MCF 10A (cell line): ENCODE measurements around the gene CRYBB1. TPM values are rescaled to one million over a fixed set of nuclear protein-coding genes. Genes with fewer than 3 reads are reported as not detected.

Experiments used
- BruUV-seq: library from RNA; stranded (reverse); fragments of 400-500 nt; replicated peaks from 2 replicates; lab custom pipeline; 2021; lab: Mats Ljungman, UMichigan
- CTCF ChIA-PET: fragments of 300-600 bp; sonication (Branson Sonifier 250); formaldehyde crosslinking; extraction: SDS; loops from one replicate; lab custom pipeline; 2021; ENCODE audit warnings: antibody characterized with exemption, inconsistent platforms; lab: Yijun Ruan, JAX
- POLR2A ChIA-PET: fragments of 300-600, 350-650 bp; sonication (Branson Sonifier 250); formaldehyde crosslinking; extraction: SDS; loops from one replicate; lab custom pipeline; 2020; ENCODE audit warnings: antibody characterized with exemption, inconsistent platforms; lab: Yijun Ruan, JAX
- DNase-seq: peaks from one replicate; pipeline ENCODE4 v3.0.0-alpha.2; 2018; ENCODE audit not compliant: unreplicated experiment
- H3K27ac Mint-ChIP-seq: one replicate; pipeline ENCODE4 v1.8.0; 2022; ENCODE audit warnings: mild to moderate bottlenecking, low read depth, mixed read lengths; ENCODE audit not compliant: unreplicated experiment
- H3K27me3 Mint-ChIP-seq: one replicate; pipeline ENCODE4 v1.8.0; 2022; ENCODE audit warnings: mixed read lengths; ENCODE audit not compliant: insufficient read depth, unreplicated experiment
- H3K36me3 Mint-ChIP-seq: one replicate; pipeline ENCODE4 v1.8.0; 2022; ENCODE audit warnings: mild to moderate bottlenecking, moderate library complexity, mixed read lengths; ENCODE audit not compliant: insufficient read depth, unreplicated experiment
- H3K4me1 Mint-ChIP-seq: one replicate; pipeline ENCODE4 v1.8.0; 2022; ENCODE audit warnings: mixed read lengths; ENCODE audit not compliant: insufficient read depth, unreplicated experiment
- H3K4me3 Mint-ChIP-seq: one replicate; pipeline ENCODE4 v1.8.0; 2022; ENCODE audit warnings: mild to moderate bottlenecking, moderate library complexity, mixed read lengths; ENCODE audit not compliant: unreplicated experiment
- H3K9me3 Mint-ChIP-seq: one replicate; pipeline ENCODE4 v1.8.0; 2022; ENCODE audit warnings: mixed read lengths; ENCODE audit not compliant: unreplicated experiment
- CTCF ChIP-seq: fragments of 200-600 bp; IDR thresholded peaks from one replicate; pipeline ENCODE4 v1.8.0; 2022; ENCODE audit warnings: antibody characterized with exemption, mild to moderate bottlenecking; ENCODE audit not compliant: unreplicated experiment
- intact Hi-C: fragments of 100-400 bp; cut with micrococcal nuclease; formaldehyde crosslinking; loops from 2 replicates; pipeline ENCODE4 v1.14.1; 2022
- total RNA-seq: library from RNA; stranded (reverse); gene quantifications from 2 replicates; pipeline ENCODE4 v1.2.3, GENCODE V29; 2022

Gene CRYBB1
- total RNA-seq, 1 experiment from 2014 or later: not detected

- Mint-ChIP-seq H3K9me3 (no peaks in the 10 kb centered on the region), H3K27ac (no peak overlapping the region), H3K4me3 (no peak overlapping the region), H3K27me3 (peaks cover 59% of the 10 kb centered on the region), H3K4me1 (peaks cover 6% of the 10 kb centered on the region), H3K36me3 (no peaks in the 10 kb centered on the region)
- no peak for TF ChIP-seq CTCF
- ChIA-PET CTCF (interaction anchor here (1.0 kb wide), 1 partner anchor 54 kb away, joined by 3 read pairs; no protein-coding TSS in a partner anchor), POLR2A (no interaction called here)
- no peak for DNase-seq
- intact Hi-C loops: no loop called here
- BruUV-seq: no TSS peak
These were observed 28.3 kb upstream of the CRYBB1 start for GRCh38 chr22:26646158-26646557.

- no peak for TF ChIP-seq CTCF
- peaks cover 53% of the 10 kb centered on the region for H3K27me3 Mint-ChIP-seq
- no peak overlapping the region for H3K27ac Mint-ChIP-seq
- POLR2A ChIA-PET: interaction anchor here (0.8 kb wide), 1 partner anchor 129 kb away, joined by 4 read pairs; no protein-coding TSS in a partner anchor
- no peak overlapping the region for H3K4me3 Mint-ChIP-seq
- no TSS peak for BruUV-seq
- H3K9me3 Mint-ChIP-seq: no peaks in the 10 kb centered on the region
- CTCF ChIA-PET: interaction anchor here (0.6 to 1.5 kb wide), 2 partner anchors 58 to 145 kb away, joined by 3 read pairs; no protein-coding TSS in a partner anchor
- DNase-seq: no peak
- H3K4me1 Mint-ChIP-seq: peaks cover 6% of the 10 kb centered on the region
- H3K36me3 Mint-ChIP-seq: no peaks in the 10 kb centered on the region
- intact Hi-C loops: no loop called here
These were observed 25.7 kb upstream of the CRYBB1 start for GRCh38 chr22:26643418-26644100.

- BruUV-seq: no TSS peak
- POLR2A ChIA-PET: interaction anchor here (0.8 kb wide), 1 partner anchor 128 kb away, joined by 4 read pairs; no protein-coding TSS in a partner anchor
- Mint-ChIP-seq H3K27ac (no peak overlapping the region), H3K36me3 (no peaks in the 10 kb centered on the region), H3K27me3 (peaks cover 45% of the 10 kb centered on the region), H3K4me1 (peaks cover 6% of the 10 kb centered on the region), H3K9me3 (no peaks in the 10 kb centered on the region), H3K4me3 (no peak overlapping the region)
- intact Hi-C loops: no loop called here
- no peak for DNase-seq
- CTCF ChIA-PET: interaction anchor here (0.6 to 1.5 kb wide), 4 partner anchors 135 to 682 kb away, joined by 3 to 4 read pairs (median 4); no protein-coding TSS in a partner anchor
- no peak for TF ChIP-seq CTCF
These were observed 24.9 kb upstream of the CRYBB1 start for GRCh38 chr22:26642465-26643417.

GRCh38 chr22:26636296-26636695, 18.5 kb upstream of the CRYBB1 start:
- DNase-seq: no peak
- intact Hi-C loops: no loop called here
- H3K36me3 Mint-ChIP-seq: no peaks in the 10 kb centered on the region

More at GRCh38 chr22:26636296-26636695, 18.5 kb upstream of the CRYBB1 start:
- no peaks in the 10 kb centered on the region for H3K9me3 Mint-ChIP-seq
- ChIA-PET CTCF (no interaction called here), POLR2A (no interaction called here)
- H3K27ac Mint-ChIP-seq: no peak overlapping the region
- no peak for TF ChIP-seq CTCF
- no peaks in the 10 kb centered on the region for H3K4me1 Mint-ChIP-seq
- BruUV-seq: no TSS peak
- H3K27me3 Mint-ChIP-seq: peaks cover 44% of the 10 kb centered on the region
- no peak overlapping the region for H3K4me3 Mint-ChIP-seq
